ENCODE measurements around the gene HTN1. TPM values are rescaled to one million over a fixed set of nuclear protein-coding genes. Genes with fewer than 3 reads are reported as not detected.

HTN1 gene
- total RNA-seq, 1 donor from 2014 or later, result not detected

- H3K36me3 ChIP-seq (ENCODE audit: control insufficient read depth, insufficient read depth, low read length), result no peaks in the 10 kb centered on the region
- DNase-seq (ENCODE audit: low read depth) (no peak), FAIRE-seq (no peak)
- no peak overlapping the region for H3K4me3 ChIP-seq (ENCODE audit: low read depth, low read length)
- TF ChIP-seq CTCF (IDR thresholded peaks at IDR 0.05; ENCODE audit: insufficient read depth, low read length, severe bottlenecking), result no peak
- H3K27me3 ChIP-seq (ENCODE audit: control insufficient read depth, insufficient read depth, low read length), result no peaks in the 10 kb centered on the region
Measured at GRCh38 chr4:70099206-70099605, 49.0 kb downstream of the HTN1 start.

Other genes with a start within 250 kb of the HTN1 start
- gene SULT1E1, start 190.3 kb upstream of the HTN1 start, total RNA-seq, result 1.1 and 5.5 TPM in 2 replicates
- not detected in 2 replicates for gene CSN1S1, start 119.4 kb upstream of the HTN1 start, total RNA-seq
- gene CSN2, start 84.7 kb upstream of the HTN1 start, total RNA-seq, result not detected in 2 replicates
- gene STATH, start 54.5 kb upstream of the HTN1 start, total RNA-seq, result not detected in 2 replicates
- not detected in 2 replicates for gene HTN3, start 22.0 kb upstream of the HTN1 start, total RNA-seq
- gene PRR27, start 103.8 kb downstream of the HTN1 start, total RNA-seq, result not detected in 2 replicates
- not detected in 2 replicates for gene ODAM, start 145.3 kb downstream of the HTN1 start, total RNA-seq
- not detected in 2 replicates for gene FDCSP, start 175.7 kb downstream of the HTN1 start, total RNA-seq
- not detected in 2 replicates for gene CSN3, start 192.2 kb downstream of the HTN1 start, total RNA-seq

Measured in bronchial epithelial cell (primary cell).